Brain microvascular endothelial cell (primary cell): ENCODE data around the gene MAP4.

Experiments
- DNase-seq: peaks from one replicate; pipeline ENCODE4 v3.0.0-alpha.2; 2020
- H3K27ac ChIP-seq: fragments of 250-450 bp; sonication (Bioruptor Pico); 2 replicates; pipeline ENCODE4 v1.5.1; 2020; ENCODE audit warnings: mild to moderate bottlenecking, moderate library complexity
- H3K27me3 ChIP-seq: fragments of 250-450 bp; sonication (Bioruptor Pico); replicated peaks from 2 replicates; pipeline ENCODE4 v1.5.1; 2020; ENCODE audit warnings: mild to moderate bottlenecking
- H3K36me3 ChIP-seq: fragments of 250-450 bp; sonication (Bioruptor Pico); replicated peaks from 2 replicates; pipeline ENCODE4 v1.5.1; 2020; ENCODE audit warnings: mild to moderate bottlenecking
- H3K4me3 ChIP-seq: 2 replicates; pipeline ENCODE4 v1.5.1; 2011; ENCODE audit warnings: low read depth, mild to moderate bottlenecking, control low read depth, low read length, moderate library complexity
- CTCF ChIP-seq: IDR thresholded peaks from 2 replicates; pipeline ENCODE4 v1.5.1; 2011; ENCODE audit warnings: low read depth, mild to moderate bottlenecking, moderate library complexity, low read length, control low read depth, inconsistent platforms; ENCODE audit errors: missing control alignments
- in situ Hi-C: cut with HindIII; loops from 2 replicates; pipeline ENCODE4 v1.10.0; 2017; ENCODE audit warnings: low sequenced_read_pairs, low pct_ligation_motif_present

The MAP4 gene

GRCh38 chr3:47867451-47868044 is 148.7 kb downstream of the MAP4 start:
- Histone ChIP-seq H3K36me3 (peaks cover 97% of the 10 kb centered on the region), H3K27me3 (no peaks in the 10 kb centered on the region)
- in situ Hi-C loops: no loop called here

GRCh38 chr3:47865192-47865591 is 151.0 kb downstream of the MAP4 start:
- in situ Hi-C loops: no loop called here
- Histone ChIP-seq H3K27ac (no peak overlapping the region), H3K4me3 (no peak overlapping the region), H3K36me3 (peaks cover 90% of the 10 kb centered on the region), H3K27me3 (no peaks in the 10 kb centered on the region)
- peak; percentile 29 for TF ChIP-seq CTCF
- DNase-seq: no peak

More at GRCh38 chr3:47867451-47868044, 148.7 kb downstream of the MAP4 start:
- no peak for TF ChIP-seq CTCF
- DNase-seq: no peak
- no peak overlapping the region for H3K27ac ChIP-seq
- H3K4me3 ChIP-seq: no peak overlapping the region

GRCh38 chr3:47863391-47864128 is 152.7 kb downstream of the MAP4 start:
- peaks cover 89% of the 10 kb centered on the region for H3K36me3 ChIP-seq
- H3K4me3 ChIP-seq: no peak overlapping the region
- H3K27me3 ChIP-seq: no peaks in the 10 kb centered on the region
- no peak for TF ChIP-seq CTCF
- in situ Hi-C loops: no loop called here
- DNase-seq: no peak
- H3K27ac ChIP-seq: no peak overlapping the region

GRCh38 chr3:47859956-47860605 is 156.1 kb downstream of the MAP4 start:
- Histone ChIP-seq H3K27me3 (no peaks in the 10 kb centered on the region), H3K4me3 (no peak overlapping the region), H3K27ac (no peak overlapping the region), H3K36me3 (peaks cover 86% of the 10 kb centered on the region)
- no peak for TF ChIP-seq CTCF
- in situ Hi-C loops: no loop called here
- DNase-seq: no peak

GRCh38 chr3:47857151-47857550 is 159.1 kb downstream of the MAP4 start:
- Histone ChIP-seq H3K27ac (no peak overlapping the region), H3K4me3 (no peak overlapping the region), H3K27me3 (no peaks in the 10 kb centered on the region), H3K36me3 (peaks cover 89% of the 10 kb centered on the region)
- no peak for TF ChIP-seq CTCF
- no peak for DNase-seq
- in situ Hi-C loops: no loop called here
